Mesothelial cell of epicardium (in vitro differentiated cells): ENCODE data around the gene PTTG1. TPM values are rescaled to one million over a fixed set of nuclear protein-coding genes. Genes with fewer than 3 reads are reported as not detected.
A peak's percentile ranks its signal among the peaks of the same experiment; 100 is the strongest.

Experiments used
- DNase-seq, 2 experiments: peaks; one replicate each; pipeline ENCODE4 v3.0.0; 2021; ENCODE audit warnings: low spot score in 2 of 2; ENCODE audit not compliant: unreplicated experiment in 2 of 2
- H3K27ac Mint-ChIP-seq: 2 replicates; pipeline ENCODE4 v1.8.0; 2021; ENCODE audit warnings: mixed read lengths
- H3K27me3 Mint-ChIP-seq: 2 replicates; pipeline ENCODE4 v1.8.0; 2021; ENCODE audit warnings: low read depth, mixed read lengths
- H3K36me3 Mint-ChIP-seq: 2 replicates; pipeline ENCODE4 v1.8.0; 2021; ENCODE audit warnings: mixed read lengths
- H3K4me1 Mint-ChIP-seq: 2 replicates; pipeline ENCODE4 v1.8.0; 2021; ENCODE audit warnings: mixed read lengths
- H3K4me3 Mint-ChIP-seq: 2 replicates; pipeline ENCODE4 v1.8.0; 2021; ENCODE audit warnings: mild to moderate bottlenecking, moderate library complexity, mixed read lengths
- H3K9me3 Mint-ChIP-seq: 2 replicates; pipeline ENCODE4 v1.8.0; 2021; ENCODE audit warnings: mixed read lengths
- CTCF ChIP-seq: fragments of 200-600 bp; sonication (generic); IDR thresholded peaks from one replicate; pipeline ENCODE4 v1.5.0; 2021; ENCODE audit warnings: antibody characterized with exemption; ENCODE audit not compliant: unreplicated experiment
- total RNA-seq: library from RNA; stranded (reverse); gene quantifications from 3 replicates; pipeline ENCODE4 v1.2.1, GENCODE V29; 2021

The PTTG1 gene
- total RNA-seq, 1 donor from 2014 or later: 43.3 TPM

GRCh38 chr5:160456480-160457177 lies 35.0 kb downstream of the PTTG1 start:
- Mint-ChIP-seq H3K9me3 (peaks cover 8% of the 10 kb centered on the region), H3K27ac (no peak overlapping the region), H3K36me3 (no peaks in the 10 kb centered on the region), H3K4me3 (no peak overlapping the region), H3K27me3 (no peaks in the 10 kb centered on the region), H3K4me1 (peaks cover 14% of the 10 kb centered on the region)
- no peak for TF ChIP-seq CTCF
- no peak for DNase-seq

GRCh38 chr5:160457252-160457651 lies 35.6 kb downstream of the PTTG1 start:
- Mint-ChIP-seq H3K36me3 (no peaks in the 10 kb centered on the region), H3K4me3 (no peak overlapping the region), H3K27me3 (no peaks in the 10 kb centered on the region), H3K9me3 (peaks cover 9% of the 10 kb centered on the region), H3K27ac (no peak overlapping the region), H3K4me1 (peaks cover 14% of the 10 kb centered on the region)
- DNase-seq: no peak
- TF ChIP-seq CTCF: no peak

- no peaks in the 10 kb centered on the region for H3K27me3 Mint-ChIP-seq
- DNase-seq: no peak
- H3K4me1 Mint-ChIP-seq: peaks cover 13% of the 10 kb centered on the region
- TF ChIP-seq CTCF: no peak
- peak overlapping the region; percentile 0 for H3K27ac Mint-ChIP-seq
- H3K36me3 Mint-ChIP-seq: no peaks in the 10 kb centered on the region
- H3K4me3 Mint-ChIP-seq: no peak overlapping the region
- peaks cover 9% of the 10 kb centered on the region for H3K9me3 Mint-ChIP-seq
Observed at GRCh38 chr5:160458806-160459800, 37.4 kb downstream of the PTTG1 start.

DNA sequence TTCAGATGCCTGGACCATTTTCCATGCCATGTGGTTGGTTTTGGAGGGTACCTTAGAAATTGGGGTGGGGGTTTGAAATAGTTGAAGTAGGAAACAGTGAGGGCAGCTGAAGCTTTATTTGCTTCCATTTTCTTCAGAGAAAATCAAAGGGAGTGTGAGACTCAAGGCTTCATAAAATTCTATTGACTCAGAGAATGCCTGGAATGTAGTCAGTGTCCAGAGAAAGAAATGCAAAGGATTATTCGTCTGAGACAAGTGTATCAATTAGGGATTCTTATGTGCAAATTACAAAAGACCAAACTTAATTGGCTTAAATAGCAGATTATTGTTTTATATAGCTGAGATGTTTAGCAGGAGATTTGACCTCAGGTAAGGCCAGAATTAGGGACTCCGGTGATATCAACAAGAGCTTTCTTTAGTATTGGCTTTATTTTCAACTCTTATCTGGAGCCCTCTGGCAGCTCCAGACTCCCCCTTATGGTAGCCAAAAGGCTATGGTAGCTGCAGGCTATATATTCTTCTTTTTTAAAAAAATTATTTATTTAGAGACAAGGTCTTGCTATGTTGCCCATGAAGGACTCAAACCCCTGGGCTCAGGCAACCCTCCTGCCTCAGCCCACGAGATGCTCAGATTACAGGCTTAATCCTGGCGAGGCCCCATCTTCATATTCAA lies 38.9 kb downstream of the PTTG1 start:
- no peak for TF ChIP-seq CTCF
- H3K27ac Mint-ChIP-seq: peak overlapping the region; percentile 87
- H3K4me1 Mint-ChIP-seq: peaks cover 12% of the 10 kb centered on the region
- no peaks in the 10 kb centered on the region for H3K36me3 Mint-ChIP-seq
- H3K27me3 Mint-ChIP-seq: no peaks in the 10 kb centered on the region
- no peak overlapping the region for H3K4me3 Mint-ChIP-seq
- H3K9me3 Mint-ChIP-seq: peaks cover 9% of the 10 kb centered on the region
- no peak for DNase-seq

GRCh38 chr5:160461378-160461777 lies 39.7 kb downstream of the PTTG1 start:
- Mint-ChIP-seq H3K27me3 (no peaks in the 10 kb centered on the region), H3K4me3 (no peak overlapping the region), H3K4me1 (peaks cover 12% of the 10 kb centered on the region), H3K27ac (no peak overlapping the region), H3K9me3 (peaks cover 9% of the 10 kb centered on the region), H3K36me3 (no peaks in the 10 kb centered on the region)
- DNase-seq: no peak
- no peak for TF ChIP-seq CTCF
